ENCODE measurements around the gene RAPSN.

- TF ChIP-seq EZH2 (IDR thresholded peaks at IDR 0.05; ENCODE audit: borderline replicate concordance, insufficient read depth, low read length, poor library complexity, severe bottlenecking) (no peak), CTCF (IDR thresholded peaks at IDR 0.05; ENCODE audit: poor library complexity, severe bottlenecking) (no peak), MXI1 (conservative IDR thresholded peaks at IDR 0.05; ENCODE audit: poor library complexity, severe bottlenecking) (no peak), POLR2AphosphoS5 (IDR thresholded peaks at IDR 0.05) (no peak), RAD21 (conservative IDR thresholded peaks at IDR 0.05) (no peak), REST (IDR thresholded peaks at IDR 0.05; ENCODE audit: borderline replicate concordance) (no peak), EP300 (conservative IDR thresholded peaks at IDR 0.05; ENCODE audit: poor library complexity, severe bottlenecking) (no peak), TAF1 (IDR thresholded peaks at IDR 0.05; ENCODE audit: low read depth) (no peak)
Measured at GRCh38 chr11:47398011-47398410, 50.9 kb downstream of the RAPSN start.

Data from neural cell (in vitro differentiated cells).